ENCODE results near the gene LUC7L3. TPM values are rescaled to one million over a fixed set of nuclear protein-coding genes. Genes with fewer than 3 reads are reported as not detected.

The LUC7L3 gene
- total and polyA plus RNA-seq, 2 of the 13 experiments (the other 11 are each of a cell fraction or from before 2014, with no cell fraction given): 108 to 120 TPM

DNA sequence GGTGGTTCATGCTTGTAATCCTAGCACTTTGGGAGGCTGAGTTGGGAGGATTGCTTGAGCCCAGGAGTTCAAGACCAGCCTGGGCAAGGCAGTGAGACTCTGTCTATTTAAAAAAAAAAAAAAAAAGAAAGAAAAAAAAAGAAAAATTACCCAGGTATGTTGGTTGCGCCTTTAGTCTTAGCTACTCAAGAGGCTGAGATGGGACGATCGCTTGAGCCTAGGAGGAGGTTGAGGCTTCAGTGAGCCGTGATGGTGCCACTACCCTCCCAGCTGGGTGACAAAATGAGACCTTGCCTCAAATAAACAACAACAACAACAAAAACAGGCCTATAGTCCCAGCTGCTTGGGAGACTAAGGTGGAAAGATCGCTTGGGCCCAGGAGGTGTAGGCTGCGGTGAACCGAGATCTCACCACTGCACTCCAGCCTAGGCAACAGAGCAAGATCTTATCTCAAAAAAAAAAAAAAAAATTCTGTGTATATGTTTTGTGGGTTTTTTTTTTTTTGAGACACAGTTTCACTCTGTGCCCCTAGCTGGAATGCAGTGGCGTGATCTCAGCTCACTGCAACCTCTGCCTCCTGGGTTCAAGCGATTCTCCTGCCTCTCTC lies 60.4 kb downstream of the LUC7L3 start:
- no peak overlapping the region for H3K4me2 ChIP-seq (ENCODE audit: low read depth, low read length)
- H3K9me3 ChIP-seq (ENCODE audit: low read length): no peaks in the 10 kb centered on the region
- no peak overlapping the region for H3K27ac ChIP-seq (ENCODE audit: extremely low read length, insufficient read depth, low read length)
- POLR2A ChIA-PET: no interaction called here
- FAIRE-seq: no peak
- intact Hi-C loops (cut with micrococcal nuclease; ENCODE audit: unreplicated experiment) (no loop called here), in situ Hi-C loops (cut with HindIII; ENCODE audit: extremely low pct_ligation_motif_present, low pct_unique_long_range_greater_than_20kb) (loop anchor here (5.0 kb wide), 1 partner anchor 177 kb away; no protein-coding TSS in a partner anchor)
- H3K79me2 ChIP-seq (ENCODE audit: insufficient read depth, low read length): no peaks in the 10 kb centered on the region
- no TSS peak for BruUV-seq (replicated peaks)
- CTCF ChIA-PET (ENCODE audit: low intra/inter-chr PET ratio, low total read pairs): no interaction called here
- no peak for DNase-seq (ENCODE audit: low spot score)
- no peaks in the 10 kb centered on the region for H4K20me1 ChIP-seq (ENCODE audit: insufficient read depth, low read length)
- H3K4me1 ChIP-seq (ENCODE audit: insufficient read depth, low read length): no peaks in the 10 kb centered on the region
- no peak overlapping the region for H3K9ac ChIP-seq (ENCODE audit: insufficient read depth, low read depth, low read length)
- no peak for ATAC-seq
- H3K36me3 ChIP-seq (replicated peaks in 1 of 2; ENCODE audit: control insufficient read depth in 1 of 2, insufficient read depth in 2 of 2, low read length in 2 of 2): no peaks in the 10 kb centered on the region
- H3K27me3 ChIP-seq (ENCODE audit: control insufficient read depth in 1 of 2, insufficient read depth in 2 of 2, low read length in 2 of 2): peaks cover 0 to 3% of the 10 kb centered on the region in 2 experiments; a peak in 1 of 5 replicates
- WGBS (ENCODE audit: low lambda C conversion rate): 44% methylated on average over 9 of the region's 9 CpGs
- no peak overlapping the region for H2AFZ ChIP-seq (ENCODE audit: low read length)
- no peak overlapping the region for H3K4me3 ChIP-seq (replicated peaks in 1 of 3; ENCODE audit: insufficient read depth in 1 of 3, low read depth in 2 of 3, low read length in 3 of 3)
- TF ChIP-seq CREM (IDR thresholded peaks at IDR 0.05) (no peak), CREM (CRISPR knock-in tag; IDR thresholded peaks at IDR 0.05) (no peak), CENPX (CRISPR knock-in tag; IDR thresholded peaks at IDR 0.05) (no peak), BRCA1 (CRISPR knock-in tag; IDR thresholded peaks at IDR 0.05) (no peak), ESRRA (CRISPR knock-in tag; IDR thresholded peaks at IDR 0.05; ENCODE audit: low read depth) (no peak), MED1 (CRISPR knock-in tag; IDR thresholded peaks at IDR 0.05) (no peak), ZSCAN25 (CRISPR knock-in tag; IDR thresholded peaks at IDR 0.05) (no peak), SUZ12 (IDR thresholded peaks at IDR 0.05; ENCODE audit: low read depth, low read length) (no peak), ZNF460 (CRISPR knock-in tag; IDR thresholded peaks at IDR 0.05; ENCODE audit: borderline replicate concordance) (no peak), TFE3 (CRISPR knock-in tag; IDR thresholded peaks at IDR 0.05) (no peak), ZNF333 (CRISPR knock-in tag; IDR thresholded peaks at IDR 0.05; ENCODE audit: borderline replicate concordance) (no peak), ASH2L (IDR thresholded peaks at IDR 0.05; ENCODE audit: insufficient read length, low read depth, low read length) (no peak), RXRA (CRISPR knock-in tag; IDR thresholded peaks at IDR 0.05) (no peak), ZNF121 (CRISPR knock-in tag; IDR thresholded peaks at IDR 0.05) (no peak), ISL2 (CRISPR knock-in tag; IDR thresholded peaks at IDR 0.05) (no peak), FOXJ3 (CRISPR knock-in tag; IDR thresholded peaks at IDR 0.05; ENCODE audit: borderline replicate concordance) (no peak)
- TF ChIP-seq, protein P1, sequence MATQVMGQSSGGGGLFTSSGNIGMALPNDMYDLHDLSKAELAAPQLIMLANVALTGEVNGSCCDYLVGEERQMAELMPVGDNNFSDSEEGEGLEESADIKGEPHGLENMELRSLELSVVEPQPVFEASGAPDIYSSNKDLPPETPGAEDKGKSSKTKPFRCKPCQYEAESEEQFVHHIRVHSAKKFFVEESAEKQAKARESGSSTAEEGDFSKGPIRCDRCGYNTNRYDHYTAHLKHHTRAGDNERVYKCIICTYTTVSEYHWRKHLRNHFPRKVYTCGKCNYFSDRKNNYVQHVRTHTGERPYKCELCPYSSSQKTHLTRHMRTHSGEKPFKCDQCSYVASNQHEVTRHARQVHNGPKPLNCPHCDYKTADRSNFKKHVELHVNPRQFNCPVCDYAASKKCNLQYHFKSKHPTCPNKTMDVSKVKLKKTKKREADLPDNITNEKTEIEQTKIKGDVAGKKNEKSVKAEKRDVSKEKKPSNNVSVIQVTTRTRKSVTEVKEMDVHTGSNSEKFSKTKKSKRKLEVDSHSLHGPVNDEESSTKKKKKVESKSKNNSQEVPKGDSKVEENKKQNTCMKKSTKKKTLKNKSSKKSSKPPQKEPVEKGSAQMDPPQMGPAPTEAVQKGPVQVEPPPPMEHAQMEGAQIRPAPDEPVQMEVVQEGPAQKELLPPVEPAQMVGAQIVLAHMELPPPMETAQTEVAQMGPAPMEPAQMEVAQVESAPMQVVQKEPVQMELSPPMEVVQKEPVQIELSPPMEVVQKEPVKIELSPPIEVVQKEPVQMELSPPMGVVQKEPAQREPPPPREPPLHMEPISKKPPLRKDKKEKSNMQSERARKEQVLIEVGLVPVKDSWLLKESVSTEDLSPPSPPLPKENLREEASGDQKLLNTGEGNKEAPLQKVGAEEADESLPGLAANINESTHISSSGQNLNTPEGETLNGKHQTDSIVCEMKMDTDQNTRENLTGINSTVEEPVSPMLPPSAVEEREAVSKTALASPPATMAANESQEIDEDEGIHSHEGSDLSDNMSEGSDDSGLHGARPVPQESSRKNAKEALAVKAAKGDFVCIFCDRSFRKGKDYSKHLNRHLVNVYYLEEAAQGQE (IDR thresholded peaks at IDR 0.05; ENCODE audit: borderline replicate concordance in 1 of 2, low read depth in 1 of 2, low read length in 2 of 2): no peak
- TF ChIP-seq, protein P2, sequence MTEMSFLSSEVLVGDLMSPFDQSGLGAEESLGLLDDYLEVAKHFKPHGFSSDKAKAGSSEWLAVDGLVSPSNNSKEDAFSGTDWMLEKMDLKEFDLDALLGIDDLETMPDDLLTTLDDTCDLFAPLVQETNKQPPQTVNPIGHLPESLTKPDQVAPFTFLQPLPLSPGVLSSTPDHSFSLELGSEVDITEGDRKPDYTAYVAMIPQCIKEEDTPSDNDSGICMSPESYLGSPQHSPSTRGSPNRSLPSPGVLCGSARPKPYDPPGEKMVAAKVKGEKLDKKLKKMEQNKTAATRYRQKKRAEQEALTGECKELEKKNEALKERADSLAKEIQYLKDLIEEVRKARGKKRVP (CRISPR knock-in tag; IDR thresholded peaks at IDR 0.05): no peak
- TF ChIP-seq, protein P3, sequence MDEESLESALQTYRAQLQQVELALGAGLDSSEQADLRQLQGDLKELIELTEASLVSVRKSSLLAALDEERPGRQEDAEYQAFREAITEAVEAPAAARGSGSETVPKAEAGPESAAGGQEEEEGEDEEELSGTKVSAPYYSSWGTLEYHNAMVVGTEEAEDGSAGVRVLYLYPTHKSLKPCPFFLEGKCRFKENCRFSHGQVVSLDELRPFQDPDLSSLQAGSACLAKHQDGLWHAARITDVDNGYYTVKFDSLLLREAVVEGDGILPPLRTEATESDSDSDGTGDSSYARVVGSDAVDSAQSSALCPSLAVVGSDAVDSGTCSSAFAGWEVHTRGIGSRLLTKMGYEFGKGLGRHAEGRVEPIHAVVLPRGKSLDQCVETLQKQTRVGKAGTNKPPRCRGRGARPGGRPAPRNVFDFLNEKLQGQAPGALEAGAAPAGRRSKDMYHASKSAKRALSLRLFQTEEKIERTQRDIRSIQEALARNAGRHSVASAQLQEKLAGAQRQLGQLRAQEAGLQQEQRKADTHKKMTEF (CRISPR knock-in tag; IDR thresholded peaks at IDR 0.05): no peak
